Heart left ventricle (tissue), 16 donors: ENCODE results near the gene FAM227B. TPM values are rescaled to one million over a fixed set of nuclear protein-coding genes. Genes with fewer than 3 reads are reported as not detected.

Experiments used
- ATAC-seq, 4 donors: fragments of 200-7000 bp; cut with Tn5 transposase; one replicate each; pipeline ENCODE4 v1.9.1; 2020 to 2022; ENCODE audit warnings: moderate library complexity in 4 of 4, mild to moderate bottlenecking in 3 of 4, moderate number of reproducible peaks in 1 of 4
- DNase-seq, 5 donors: peaks; one replicate each; pipeline ENCODE4 v3.0.0-alpha.2; 2020
- H3K27ac ChIP-seq, 12 donors: fragments of 200-600 bp; sonication (generic) in 4 of 12; one replicate each; pipeline versions ENCODE4 v1.5.0 to v1.8.0; 2016 to 2022; ENCODE audit warnings: mild to moderate bottlenecking in 2 of 12
- H3K27me3 ChIP-seq, 9 donors: fragments of 200-600 bp; sonication (generic) in 2 of 9; one replicate each; pipeline versions ENCODE4 v1.5.1 to v1.8.0; 2016 to 2022; ENCODE audit warnings: mild to moderate bottlenecking in 3 of 9
- H3K36me3 ChIP-seq, 9 donors: fragments of 200-600 bp; sonication (generic) in 2 of 9; one replicate each; pipeline versions ENCODE4 v1.5.0 to v1.8.0; 2018 to 2022; ENCODE audit warnings: mild to moderate bottlenecking in 2 of 9
- H3K4me1 ChIP-seq, 12 donors: fragments of 200-600 bp; sonication (generic) in 4 of 12; one replicate each; pipeline versions ENCODE4 v1.5.0 to v1.8.0; 2016 to 2022; ENCODE audit warnings: mild to moderate bottlenecking in 3 of 12
- H3K4me3 ChIP-seq, 12 donors: fragments of 200-600 bp; sonication (generic) in 4 of 12; one replicate each; pipeline versions ENCODE4 v1.5.0 to v1.8.0; 2017 to 2022; ENCODE audit warnings: mild to moderate bottlenecking in 9 of 12, moderate library complexity in 4 of 12
- H3K9me3 ChIP-seq, 12 donors: fragments of 200-600 bp; sonication (generic) in 4 of 12; one replicate each; pipeline versions ENCODE4 v1.5.0 to v1.8.0; 2016 to 2022; ENCODE audit warnings: mild to moderate bottlenecking in 1 of 12
- POLR2A ChIP-seq, 2 donors: fragments of 450-650 bp; IDR thresholded peaks; one replicate each; pipeline ENCODE4 v1.6.1; 2017; ENCODE audit warnings: antibody characterized with exemption in 2 of 2, mild to moderate bottlenecking in 2 of 2, moderate library complexity in 2 of 2
- WGBS, 4 donors: extraction: QIAGEN DNeasy Blood & Tissue Kit in 2 of 4; methylation state at CpG; one replicate each; pipeline versions ENCODE4 v1.1.5 to v1.1.7; 2013 to 2018; 5-methylcytosine and 5-hydroxymethylcytosine counted together
- intact Hi-C, 10 donors: fragments of 100-400 bp; cut with DNase I; formaldehyde crosslinking; loops; one replicate each; pipeline versions ENCODE4 v1.11.1 to v1.14.2; 2022
- polyA plus RNA-seq, 2 donors: library from polyadenylated mRNA; stranded (reverse); fragments of 200-250 nt; gene quantifications; one replicate each; pipeline ENCODE4 v1.2.3, GENCODE V29; 2013
- total RNA-seq, 9 donors: library from RNA; depleted of rRNA in 2 of 9; stranded (reverse); fragments of >200 nt in 2 of 9; fragmentation: NEBNext Ultra II Directional in 3 of 9; extraction: Animal tissue kit (Norgen Biotek cat#: 25700) in 3 of 9; gene quantifications; one replicate each; pipeline versions ENCODE4 v1.1.0 to v1.2.4, GENCODE V29; 2016 to 2023
- TF ChIP-seq, protein P1 (sequence below), 12 donors: fragments of 200-600 bp; sonication (generic) in 4 of 12; IDR thresholded peaks; one replicate each; pipeline versions ENCODE4 v1.5.0 to v1.8.0; 2018 to 2022; ENCODE audit warnings: antibody characterized with exemption in 12 of 12, mild to moderate bottlenecking in 5 of 12
- donor health status: ischemic (EF 13 %, LVEDD 7.1; RV severe dilation, severe dysfunction).
- donor health status: healthy with polysubstance abuse.
- donor health status: DM: no; HTN: yes; CAD: no.
- donor health status: DM: no; HTN: no; CAD: no.
- donor health status: ischemic (EF 25% LVEDD 6.9; RV normal size, moderate dysfunction).
- donor health status: ischemic (EF 25% LVEDD 5.7; RV mildly dilated, moderate dysfunction).
- donor health status: healthy.
- donor health status: DM: yes; HTN: yes; CAD: no.
- donor health status: ischemic (EF 35%, LVEDD 5.7; RV mildly dilated, moderate dysfunction).
- donor health status: nonischemic (EF 11% LVEDD 7.7; RV severe dilation, severe dysfunction).
- donor health status: DM: yes; HTN: yes; CAD: no.
- donor health status: PGD.
- donor health status: ischemic (EF 29% LVEDD 5.4; RV normal size, mild dysfunction).
- donor health status: nonischemic (EF 23%, LVEDD 6.1; RV moderate dilation, normal function).

FAM227B gene
- total and polyA plus RNA-seq, 11 donors = 5.8 to 18.8 (median 14.3) TPM

DNA sequence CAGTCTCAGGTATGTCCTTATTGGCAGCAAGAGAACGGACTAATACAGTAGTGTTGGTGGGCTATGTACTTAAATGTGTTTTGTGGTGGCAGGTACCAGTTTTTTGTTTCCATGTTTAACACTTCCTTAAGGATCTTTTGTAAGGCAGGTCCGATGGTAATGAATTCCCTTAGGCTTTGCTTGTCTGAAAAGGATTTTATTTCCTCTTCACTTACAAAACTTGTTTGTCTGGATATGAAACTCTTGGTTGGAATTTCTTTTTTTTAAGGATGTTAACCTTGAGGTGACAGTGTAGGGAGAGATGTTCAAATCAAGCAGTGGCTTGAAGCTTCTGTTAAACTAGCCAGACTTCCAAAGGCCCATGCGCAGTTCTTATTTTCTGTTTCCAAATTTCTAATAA, 319.8 kb downstream of the FAM227B start:
- intact Hi-C loops = no loop called here
- Histone ChIP-seq H3K27ac (no peak overlapping the region), H3K4me1 (peaks cover 0 to 4% (median 0%) of the 10 kb centered on the region in 12 donors), H3K9me3 (peaks cover 0 to 18% (median 0%) of the 10 kb centered on the region in 12 donors), H3K27me3 (no peaks in the 10 kb centered on the region), H3K36me3 (peaks cover 0 to 32% (median 9%) of the 10 kb centered on the region in 9 donors), H3K4me3 (no peak overlapping the region)
- TF ChIP-seq POLR2A (IDR thresholded peaks at IDR 0.05) = no peak
- TF ChIP-seq, protein P1, sequence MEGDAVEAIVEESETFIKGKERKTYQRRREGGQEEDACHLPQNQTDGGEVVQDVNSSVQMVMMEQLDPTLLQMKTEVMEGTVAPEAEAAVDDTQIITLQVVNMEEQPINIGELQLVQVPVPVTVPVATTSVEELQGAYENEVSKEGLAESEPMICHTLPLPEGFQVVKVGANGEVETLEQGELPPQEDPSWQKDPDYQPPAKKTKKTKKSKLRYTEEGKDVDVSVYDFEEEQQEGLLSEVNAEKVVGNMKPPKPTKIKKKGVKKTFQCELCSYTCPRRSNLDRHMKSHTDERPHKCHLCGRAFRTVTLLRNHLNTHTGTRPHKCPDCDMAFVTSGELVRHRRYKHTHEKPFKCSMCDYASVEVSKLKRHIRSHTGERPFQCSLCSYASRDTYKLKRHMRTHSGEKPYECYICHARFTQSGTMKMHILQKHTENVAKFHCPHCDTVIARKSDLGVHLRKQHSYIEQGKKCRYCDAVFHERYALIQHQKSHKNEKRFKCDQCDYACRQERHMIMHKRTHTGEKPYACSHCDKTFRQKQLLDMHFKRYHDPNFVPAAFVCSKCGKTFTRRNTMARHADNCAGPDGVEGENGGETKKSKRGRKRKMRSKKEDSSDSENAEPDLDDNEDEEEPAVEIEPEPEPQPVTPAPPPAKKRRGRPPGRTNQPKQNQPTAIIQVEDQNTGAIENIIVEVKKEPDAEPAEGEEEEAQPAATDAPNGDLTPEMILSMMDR (IDR thresholded peaks at IDR 0.05) = no peak
- ATAC-seq (no peak), DNase-seq (no peak)
- 82 to 92% (median 89%) methylated on average over 3 of the region's 3 CpGs for WGBS, 4 donors

DNA sequence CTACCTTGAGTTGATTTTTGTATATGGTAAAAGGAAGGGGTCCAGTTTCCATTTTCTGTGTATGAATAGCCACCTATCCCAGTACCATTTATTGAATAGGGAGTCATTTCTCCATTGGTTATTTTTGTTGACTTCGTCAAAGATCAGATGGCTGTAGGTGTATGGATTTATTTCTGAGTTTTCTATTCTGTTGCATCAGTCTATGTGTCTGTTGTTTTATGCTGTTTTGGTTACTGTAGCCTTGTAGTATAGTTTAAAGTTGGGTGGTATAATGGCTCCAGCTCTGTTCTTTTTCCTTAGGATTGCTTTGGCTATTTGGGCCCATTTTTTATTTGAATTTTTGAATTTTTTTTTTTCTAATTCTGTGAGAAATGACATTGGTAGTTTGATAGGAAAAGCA, 323.0 kb downstream of the FAM227B start:
- Histone ChIP-seq H3K27me3 (no peaks in the 10 kb centered on the region), H3K9me3 (peaks cover 0 to 18% (median 0%) of the 10 kb centered on the region in 12 donors), H3K4me1 (peaks cover 0 to 4% (median 0%) of the 10 kb centered on the region in 12 donors), H3K27ac (no peak overlapping the region), H3K4me3 (no peak overlapping the region), H3K36me3 (peaks cover 0 to 27% (median 12%) of the 10 kb centered on the region in 9 donors)
- ATAC-seq (no peak), DNase-seq (no peak)
- intact Hi-C loops = no loop called here
- 97 to 100% (median 99%) methylated on average over 1 of the region's 1 CpG for WGBS, 4 donors
- TF ChIP-seq, protein P1 (IDR thresholded peaks at IDR 0.05) = no peak
- TF ChIP-seq POLR2A (IDR thresholded peaks at IDR 0.05) = no peak

DNA sequence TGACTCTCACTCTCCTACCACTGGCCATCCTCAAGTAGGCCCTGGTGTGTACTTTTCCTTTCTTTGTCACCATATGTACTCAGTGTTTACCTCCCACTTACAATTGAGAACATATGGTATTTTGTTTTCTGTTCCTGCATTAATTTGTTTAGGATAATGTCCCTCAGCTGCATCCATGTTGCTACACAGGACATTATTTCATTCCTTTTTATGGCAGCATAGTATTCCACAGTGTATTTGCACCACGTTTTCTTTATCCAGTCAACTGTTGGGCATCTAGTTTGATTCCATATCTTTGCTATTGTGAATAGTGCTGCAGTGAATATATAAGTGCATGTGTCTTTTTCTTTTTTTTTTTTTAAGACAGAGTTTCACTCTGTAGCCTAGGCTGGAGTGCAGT, 324.4 kb downstream of the FAM227B start:
- no peak overlapping the region for H3K27ac ChIP-seq
- peaks cover 0 to 18% (median 0%) of the 10 kb centered on the region in 12 donors for H3K9me3 ChIP-seq
- no peaks in the 10 kb centered on the region for H3K27me3 ChIP-seq
- H3K4me1 ChIP-seq = no peaks in the 10 kb centered on the region
- ATAC-seq = no peak
- DNase-seq = no peak
- intact Hi-C loops = no loop called here
- no peak overlapping the region for H3K4me3 ChIP-seq
- H3K36me3 ChIP-seq = peaks cover 0 to 28% (median 18%) of the 10 kb centered on the region in 9 donors
- no peak for TF ChIP-seq POLR2A (IDR thresholded peaks at IDR 0.05)
- TF ChIP-seq, protein P1 (IDR thresholded peaks at IDR 0.05) = no peak
- WGBS, 4 donors = 93 to 97% (median 96%) methylated on average over 1 of the region's 1 CpG

DNA sequence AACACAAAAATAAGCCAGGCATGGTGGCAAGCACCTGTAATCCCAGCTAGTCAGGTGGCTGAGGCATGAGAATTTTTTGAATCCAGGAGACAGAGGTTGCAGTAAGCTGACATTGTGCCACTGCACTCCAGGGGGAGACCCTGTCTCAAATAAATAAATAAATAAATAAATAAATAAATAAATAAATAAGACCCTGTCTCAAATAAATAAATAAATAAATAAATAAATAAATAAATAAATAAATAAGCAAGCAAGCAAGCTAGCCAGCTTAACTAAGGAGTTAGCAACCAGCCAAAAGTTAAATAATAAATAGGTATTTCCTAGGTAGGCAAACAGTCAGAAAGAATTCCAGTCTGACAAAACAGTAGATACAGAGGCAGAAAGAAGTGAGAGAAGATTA, 326.7 kb downstream of the FAM227B start:
- ATAC-seq (no peak), DNase-seq (no peak)
- Histone ChIP-seq H3K36me3 (peaks cover 0 to 33% (median 18%) of the 10 kb centered on the region in 9 donors), H3K9me3 (peaks cover 0 to 18% (median 0%) of the 10 kb centered on the region in 12 donors), H3K4me3 (no peak overlapping the region), H3K27ac (no peak overlapping the region), H3K4me1 (peaks cover 0 to 3% (median 0%) of the 10 kb centered on the region in 12 donors), H3K27me3 (no peaks in the 10 kb centered on the region)
- TF ChIP-seq, protein P1 (IDR thresholded peaks at IDR 0.05) = no peak
- TF ChIP-seq POLR2A (IDR thresholded peaks at IDR 0.05) = no peak
- intact Hi-C loops = no loop called here
